GM12864 (cell line): ENCODE data around the gene LBX2.
"Not testable (repeated sequence)": the region's sequence is repeated elsewhere in the genome, so short reads cannot be mapped to it uniquely, and the experiment has no call there.

Source experiments
- DNase-seq: peaks from one replicate; pipeline ENCODE4 v3.0.0-alpha.2; 2011; ENCODE audit warnings: low read depth
- H3K4me3 ChIP-seq: 2 replicates; pipeline ENCODE4 v1.5.1; 2011; ENCODE audit warnings: mild to moderate bottlenecking, low read depth, low read length, control low read depth
- TF ChIP-seq, protein P1 (sequence below): IDR thresholded peaks from 2 replicates; pipeline ENCODE4 v1.5.1; 2011; ENCODE audit warnings: low read depth, mild to moderate bottlenecking, moderate library complexity, low read length, control low read depth, inconsistent platforms; ENCODE audit errors: missing control alignments

The LBX2 gene

GRCh38 chr2:74488643-74489481 is 10.5 kb downstream of the LBX2 start:
- H3K4me3 ChIP-seq = no peak overlapping the region
- no peak for DNase-seq
- TF ChIP-seq, protein P1, sequence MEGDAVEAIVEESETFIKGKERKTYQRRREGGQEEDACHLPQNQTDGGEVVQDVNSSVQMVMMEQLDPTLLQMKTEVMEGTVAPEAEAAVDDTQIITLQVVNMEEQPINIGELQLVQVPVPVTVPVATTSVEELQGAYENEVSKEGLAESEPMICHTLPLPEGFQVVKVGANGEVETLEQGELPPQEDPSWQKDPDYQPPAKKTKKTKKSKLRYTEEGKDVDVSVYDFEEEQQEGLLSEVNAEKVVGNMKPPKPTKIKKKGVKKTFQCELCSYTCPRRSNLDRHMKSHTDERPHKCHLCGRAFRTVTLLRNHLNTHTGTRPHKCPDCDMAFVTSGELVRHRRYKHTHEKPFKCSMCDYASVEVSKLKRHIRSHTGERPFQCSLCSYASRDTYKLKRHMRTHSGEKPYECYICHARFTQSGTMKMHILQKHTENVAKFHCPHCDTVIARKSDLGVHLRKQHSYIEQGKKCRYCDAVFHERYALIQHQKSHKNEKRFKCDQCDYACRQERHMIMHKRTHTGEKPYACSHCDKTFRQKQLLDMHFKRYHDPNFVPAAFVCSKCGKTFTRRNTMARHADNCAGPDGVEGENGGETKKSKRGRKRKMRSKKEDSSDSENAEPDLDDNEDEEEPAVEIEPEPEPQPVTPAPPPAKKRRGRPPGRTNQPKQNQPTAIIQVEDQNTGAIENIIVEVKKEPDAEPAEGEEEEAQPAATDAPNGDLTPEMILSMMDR = no peak

DNA sequence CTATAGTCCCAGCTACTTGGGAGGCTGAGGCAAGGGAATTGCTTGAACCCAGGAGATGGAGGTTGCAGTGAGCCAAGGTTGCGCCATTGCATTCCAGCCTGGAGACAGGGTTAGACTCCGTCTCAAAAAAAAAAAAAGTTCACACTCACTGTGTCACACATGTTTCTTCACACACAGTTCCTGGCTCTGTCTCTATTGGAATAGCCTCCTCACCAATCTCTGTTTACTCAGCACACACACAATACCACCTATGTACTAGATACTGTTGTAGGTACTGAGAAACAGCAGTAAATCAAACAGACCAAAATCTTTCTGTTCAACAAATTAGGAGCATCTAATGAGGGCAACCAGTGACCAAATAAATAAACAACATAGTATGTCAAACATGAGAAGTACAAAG is 13.3 kb downstream of the LBX2 start:
- no peak overlapping the region for H3K4me3 ChIP-seq
- DNase-seq = no peak
- TF ChIP-seq, protein P1 = no peak

GRCh38 chr2:74483675-74484164 is 15.7 kb downstream of the LBX2 start:
- DNase-seq = not testable (repeated sequence)
- H3K4me3 ChIP-seq = peak overlapping the region; percentile 95

GRCh38 chr2:74482801-74483674 is 16.4 kb downstream of the LBX2 start, which contains the start of the genes CCDC142 and TTC31:
Gene CCDC142, minus strand, starts transcription at chr2:74482998. Its CDS starts 161 bp downstream, at chr2:74482837.
Gene TTC31, plus strand, starts transcription at chr2:74483081. Its CDS starts 15 bp downstream, at chr2:74483096.
- H3K4me3 ChIP-seq = peak within 1 kb of the TSS; percentile 95
- peak; percentile 84 for DNase-seq
- TF ChIP-seq, protein P1 = peak; percentile 92

- TF ChIP-seq, protein P1 = no peak
- H3K4me3 ChIP-seq = peak overlapping the region; percentile 95
- DNase-seq = no peak
These were observed 17.2 kb downstream of the LBX2 start for GRCh38 chr2:74481961-74482800.

DNA sequence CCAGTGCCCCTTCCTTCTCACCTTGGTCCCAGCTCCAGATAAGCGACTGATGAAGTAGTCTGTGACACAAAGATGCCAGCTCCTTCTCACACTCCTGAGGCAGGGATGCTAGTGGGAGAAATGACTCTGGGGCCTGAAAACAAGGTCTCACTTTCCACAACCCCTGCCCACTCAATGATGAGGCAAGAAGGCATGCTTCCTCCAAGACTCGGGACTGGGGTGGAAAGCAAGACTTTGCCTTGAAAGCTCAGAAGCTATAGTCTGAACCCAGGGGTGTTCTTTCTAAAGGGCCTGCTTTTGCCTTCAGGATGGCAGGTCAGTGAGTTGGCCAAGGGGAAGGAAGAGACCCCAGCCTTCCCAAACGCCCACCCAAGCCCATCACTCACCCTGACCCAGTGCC is 18.0 kb downstream of the LBX2 start:
- H3K4me3 ChIP-seq = peak overlapping the region; percentile 95
- no peak for DNase-seq
- TF ChIP-seq, protein P1 = no peak
